Liver (tissue), 9 donors: ENCODE measurements around the gene MYO9A. TPM values are rescaled to one million over a fixed set of nuclear protein-coding genes. Genes with fewer than 3 reads are reported as not detected.

Source experiments
- DNase-seq: peaks from one replicate; pipeline ENCODE4 v3.0.0-alpha.2; 2017; ENCODE audit warnings: low spot score
- H3K27ac ChIP-seq, 2 donors: one replicate each; pipeline ENCODE4 v1.7.0; 2013; ENCODE audit warnings: inconsistent platforms in 2 of 2, low read length in 2 of 2, control low read depth in 1 of 2, low read depth in 1 of 2, mild to moderate bottlenecking in 1 of 2
- H3K27me3 ChIP-seq, 4 donors: one replicate each; pipeline versions ENCODE4 v1.6.1 to v1.7.0; 2013; ENCODE audit warnings: low read length in 3 of 4, inconsistent platforms in 1 of 4, mild to moderate bottlenecking in 1 of 4, moderate library complexity in 1 of 4; ENCODE audit not compliant: control insufficient read depth in 4 of 4, insufficient read depth in 4 of 4
- H3K36me3 ChIP-seq, 4 donors: one replicate each; pipeline versions ENCODE4 v1.6.1 to v1.7.0; 2013; ENCODE audit warnings: low read length in 3 of 4, mild to moderate bottlenecking in 3 of 4, low read depth in 1 of 4, moderate library complexity in 1 of 4; ENCODE audit not compliant: control insufficient read depth in 4 of 4, insufficient read depth in 3 of 4
- H3K4me1 ChIP-seq, 4 donors: one replicate each; pipeline versions ENCODE4 v1.6.1 to v1.7.0; 2013; ENCODE audit warnings: low read length in 3 of 4, mild to moderate bottlenecking in 3 of 4, moderate library complexity in 1 of 4; ENCODE audit not compliant: control insufficient read depth in 4 of 4, insufficient read depth in 4 of 4
- H3K4me3 ChIP-seq, 3 donors: one replicate each; pipeline versions ENCODE4 v1.6.1 to v1.7.0; 2013; ENCODE audit warnings: low read length in 3 of 3, control low read depth in 1 of 3, low read depth in 1 of 3, mild to moderate bottlenecking in 1 of 3
- H3K9ac ChIP-seq, 2 donors: one replicate each; pipeline ENCODE4 v1.7.0; 2013; ENCODE audit warnings: low read length in 2 of 2, mild to moderate bottlenecking in 2 of 2, moderate library complexity in 2 of 2, control low read depth in 1 of 2, low read depth in 1 of 2
- H3K9me3 ChIP-seq, 4 donors: one replicate each; pipeline versions ENCODE4 v1.6.1 to v1.7.0; 2013; ENCODE audit warnings: low read length in 3 of 4; ENCODE audit not compliant: control insufficient read depth in 4 of 4
- EGR1 ChIP-seq, 2 donors: IDR thresholded peaks; 2 replicates each; pipeline ENCODE4 v1.6.1; 2016 to 2018; ENCODE audit warnings: antibody characterized with exemption in 2 of 2, low read depth in 2 of 2
- FOXA1 ChIP-seq: IDR thresholded peaks from 2 replicates; pipeline ENCODE4 v1.6.1; 2016; ENCODE audit warnings: antibody characterized with exemption
- FOXA2 ChIP-seq: IDR thresholded peaks from 2 replicates; pipeline ENCODE4 v1.6.1; 2016; ENCODE audit warnings: antibody characterized with exemption
- GABPA ChIP-seq, 2 donors: IDR thresholded peaks in 1 of 2; conservative IDR thresholded peaks in 1 of 2; 2 replicates each; pipeline ENCODE4 v1.6.1; 2016; ENCODE audit warnings: antibody characterized with exemption in 2 of 2, mild to moderate bottlenecking in 1 of 2, moderate library complexity in 1 of 2
- HNF4A ChIP-seq, 2 donors: conservative IDR thresholded peaks; 2 replicates each; pipeline ENCODE4 v1.6.1; 2016; ENCODE audit warnings: antibody characterized with exemption in 2 of 2, mild to moderate bottlenecking in 2 of 2
- HNF4G ChIP-seq: IDR thresholded peaks from 2 replicates; pipeline ENCODE4 v1.6.1; 2016; ENCODE audit warnings: antibody characterized with exemption
- JUND ChIP-seq, 2 donors: IDR thresholded peaks; 2 replicates each; pipeline ENCODE4 v1.6.1; 2016; ENCODE audit warnings: antibody characterized with exemption in 2 of 2
- RAD21 ChIP-seq, 2 donors: IDR thresholded peaks; 2 replicates each; pipeline ENCODE4 v1.6.1; 2016; ENCODE audit warnings: antibody characterized with exemption in 2 of 2, mild to moderate bottlenecking in 2 of 2
- RXRA ChIP-seq, 2 donors: IDR thresholded peaks; 2 replicates each; pipeline ENCODE4 v1.6.1; 2017 to 2018; ENCODE audit warnings: antibody characterized with exemption in 2 of 2, mild to moderate bottlenecking in 1 of 2
- SP1 ChIP-seq: IDR thresholded peaks from 2 replicates; pipeline ENCODE4 v1.6.1; 2018; ENCODE audit warnings: antibody characterized with exemption, mild to moderate bottlenecking
- YY1 ChIP-seq: IDR thresholded peaks from 2 replicates; pipeline ENCODE4 v1.6.1; 2016; ENCODE audit warnings: antibody characterized with exemption, mild to moderate bottlenecking
- WGBS: extraction: QIAGEN DNeasy Blood & Tissue Kit; methylation state at CpG from one replicate; pipeline ENCODE4 v1.1.7; 2013; 5-methylcytosine and 5-hydroxymethylcytosine counted together
- polyA plus RNA-seq, 2 donors: library from polyadenylated mRNA; stranded (reverse) in 1 of 2; unstranded in 1 of 2; fragments of 200-250 nt in 1 of 2; fragments of >200 nt in 1 of 2; fragmentation: Nextera tagmentation in 1 of 2; extraction: Ambion mirVana in 1 of 2; gene quantifications; one replicate each; pipeline versions ENCODE4 v1.2.1 to v1.2.3, GENCODE V29; 2013 to 2015
- total RNA-seq, 2 donors: library from RNA; depleted of rRNA; stranded (reverse); fragments of >200 nt; gene quantifications; one replicate each; pipeline ENCODE4 v1.2.3, GENCODE V29; 2014
- TF ChIP-seq, protein P1 (sequence below): IDR thresholded peaks from 2 replicates; pipeline ENCODE4 v1.6.1; 2016; ENCODE audit warnings: antibody characterized with exemption
- TF ChIP-seq, protein P2 (sequence below): IDR thresholded peaks from 2 replicates; pipeline ENCODE4 v1.6.1; 2016; ENCODE audit warnings: antibody characterized with exemption
- TF ChIP-seq, protein P3 (sequence below): IDR thresholded peaks from 2 replicates; pipeline ENCODE4 v1.6.1; 2016; ENCODE audit warnings: antibody characterized with exemption, mild to moderate bottlenecking
- donor health status: healthy.
- donor health status: healthy.
- donor health status: healthy.
- donor health status: healthy.
- donor health status: healthy.

Gene MYO9A
- total and polyA plus RNA-seq, 4 donors, result 1.4 to 14.9 (median 8.4) TPM

DNA sequence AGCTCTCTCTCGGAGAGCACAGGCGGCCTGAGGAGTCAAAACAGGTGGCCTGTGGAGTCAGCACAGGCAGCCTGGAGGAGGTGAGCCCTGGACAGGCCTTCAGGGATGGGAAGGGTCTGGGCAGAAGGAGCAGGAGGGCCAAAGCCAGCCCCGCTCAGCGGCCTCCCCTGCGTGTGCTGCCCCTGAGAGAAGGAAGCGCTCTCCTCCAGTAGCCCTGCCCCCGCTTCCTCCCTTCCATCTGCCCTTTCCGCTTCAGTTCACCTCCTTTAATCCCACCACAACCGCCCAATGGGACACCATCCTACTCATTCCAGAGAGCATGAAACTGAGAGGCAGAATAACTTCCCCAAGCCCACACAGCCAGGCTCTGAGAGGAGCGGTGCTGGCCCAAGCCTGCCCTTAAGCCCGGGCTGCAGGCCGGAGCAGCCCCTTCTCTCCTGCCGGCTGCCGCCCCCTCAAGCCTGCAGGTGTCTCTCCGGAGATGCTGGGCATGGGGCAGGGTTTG, 310.8 kb downstream of the MYO9A start:
- Histone ChIP-seq H3K27me3 (peaks cover 0 to 4% (median 2%) of the 10 kb centered on the region in 4 donors), H3K9me3 (no peaks in the 10 kb centered on the region), H3K36me3 (no peaks in the 10 kb centered on the region), H3K27ac (no peak overlapping the region), H3K4me3 (no peak overlapping the region), H3K4me1 (no peaks in the 10 kb centered on the region), H3K9ac (no peak overlapping the region)
- WGBS, result 75% methylated on average over 15 of the region's 15 CpGs
- DNase-seq, result no peak
- no peak for TF ChIP-seq YY1
- no peak for TF ChIP-seq RAD21 (IDR thresholded peaks at IDR 0.05)
- TF ChIP-seq GABPA (IDR thresholded peaks at IDR 0.05 in 1 of 2, conservative IDR thresholded peaks at IDR 0.05 in 1 of 2), result no peak
- no peak for TF ChIP-seq RXRA (IDR thresholded peaks at IDR 0.05)
- TF ChIP-seq FOXA2, result no peak
- TF ChIP-seq, protein P1, sequence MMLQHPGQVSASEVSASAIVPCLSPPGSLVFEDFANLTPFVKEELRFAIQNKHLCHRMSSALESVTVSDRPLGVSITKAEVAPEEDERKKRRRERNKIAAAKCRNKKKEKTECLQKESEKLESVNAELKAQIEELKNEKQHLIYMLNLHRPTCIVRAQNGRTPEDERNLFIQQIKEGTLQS, result no peak
- TF ChIP-seq EGR1 (IDR thresholded peaks at IDR 0.05; ENCODE audit: low read depth in 2 of 2), result no peak
- no peak for TF ChIP-seq FOXA1
- TF ChIP-seq, protein P2, sequence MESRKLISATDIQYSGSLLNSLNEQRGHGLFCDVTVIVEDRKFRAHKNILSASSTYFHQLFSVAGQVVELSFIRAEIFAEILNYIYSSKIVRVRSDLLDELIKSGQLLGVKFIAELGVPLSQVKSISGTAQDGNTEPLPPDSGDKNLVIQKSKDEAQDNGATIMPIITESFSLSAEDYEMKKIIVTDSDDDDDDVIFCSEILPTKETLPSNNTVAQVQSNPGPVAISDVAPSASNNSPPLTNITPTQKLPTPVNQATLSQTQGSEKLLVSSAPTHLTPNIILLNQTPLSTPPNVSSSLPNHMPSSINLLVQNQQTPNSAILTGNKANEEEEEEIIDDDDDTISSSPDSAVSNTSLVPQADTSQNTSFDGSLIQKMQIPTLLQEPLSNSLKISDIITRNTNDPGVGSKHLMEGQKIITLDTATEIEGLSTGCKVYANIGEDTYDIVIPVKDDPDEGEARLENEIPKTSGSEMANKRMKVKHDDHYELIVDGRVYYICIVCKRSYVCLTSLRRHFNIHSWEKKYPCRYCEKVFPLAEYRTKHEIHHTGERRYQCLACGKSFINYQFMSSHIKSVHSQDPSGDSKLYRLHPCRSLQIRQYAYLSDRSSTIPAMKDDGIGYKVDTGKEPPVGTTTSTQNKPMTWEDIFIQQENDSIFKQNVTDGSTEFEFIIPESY, result no peak
- TF ChIP-seq SP1, result no peak
- TF ChIP-seq HNF4G, result no peak
- no peak for TF ChIP-seq HNF4A (conservative IDR thresholded peaks at IDR 0.05)
- no peak for TF ChIP-seq JUND (IDR thresholded peaks at IDR 0.05)

DNA sequence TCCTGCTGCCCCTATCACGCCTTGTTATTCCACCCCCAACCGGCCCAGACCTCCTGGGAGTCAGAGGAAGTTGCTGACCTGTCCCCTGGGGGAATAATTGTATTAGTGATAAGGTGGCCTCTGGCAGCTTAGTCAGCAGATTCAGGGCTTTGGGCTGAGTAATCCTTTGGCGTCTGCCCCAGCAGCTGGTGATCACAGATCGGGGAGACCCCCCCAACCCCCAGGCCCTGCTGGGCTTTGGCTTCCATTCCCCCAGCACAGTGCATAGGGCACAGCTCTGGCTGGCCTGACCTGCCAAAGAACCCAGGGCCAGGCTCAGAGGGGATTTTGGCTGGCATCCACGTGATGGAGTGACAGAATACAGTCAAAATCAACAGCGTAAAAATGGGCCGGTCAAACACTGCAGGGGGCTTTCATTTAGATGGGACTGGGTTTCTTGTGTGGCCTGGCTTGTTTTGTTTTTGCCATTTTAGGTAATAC, 311.5 kb downstream of the MYO9A start:
- DNase-seq, result no peak
- Histone ChIP-seq H3K36me3 (no peaks in the 10 kb centered on the region), H3K9me3 (no peaks in the 10 kb centered on the region), H3K4me1 (no peaks in the 10 kb centered on the region), H3K27ac (no peak overlapping the region), H3K4me3 (no peak overlapping the region), H3K27me3 (peaks cover 0 to 4% (median 2%) of the 10 kb centered on the region in 4 donors), H3K9ac (no peak overlapping the region)
- TF ChIP-seq EGR1 (IDR thresholded peaks at IDR 0.05; ENCODE audit: low read depth in 2 of 2) (no peak), HNF4A (conservative IDR thresholded peaks at IDR 0.05) (no peak), FOXA1 (no peak), FOXA2 (no peak), SP1 (no peak), HNF4G (no peak)
- TF ChIP-seq, protein P3, sequence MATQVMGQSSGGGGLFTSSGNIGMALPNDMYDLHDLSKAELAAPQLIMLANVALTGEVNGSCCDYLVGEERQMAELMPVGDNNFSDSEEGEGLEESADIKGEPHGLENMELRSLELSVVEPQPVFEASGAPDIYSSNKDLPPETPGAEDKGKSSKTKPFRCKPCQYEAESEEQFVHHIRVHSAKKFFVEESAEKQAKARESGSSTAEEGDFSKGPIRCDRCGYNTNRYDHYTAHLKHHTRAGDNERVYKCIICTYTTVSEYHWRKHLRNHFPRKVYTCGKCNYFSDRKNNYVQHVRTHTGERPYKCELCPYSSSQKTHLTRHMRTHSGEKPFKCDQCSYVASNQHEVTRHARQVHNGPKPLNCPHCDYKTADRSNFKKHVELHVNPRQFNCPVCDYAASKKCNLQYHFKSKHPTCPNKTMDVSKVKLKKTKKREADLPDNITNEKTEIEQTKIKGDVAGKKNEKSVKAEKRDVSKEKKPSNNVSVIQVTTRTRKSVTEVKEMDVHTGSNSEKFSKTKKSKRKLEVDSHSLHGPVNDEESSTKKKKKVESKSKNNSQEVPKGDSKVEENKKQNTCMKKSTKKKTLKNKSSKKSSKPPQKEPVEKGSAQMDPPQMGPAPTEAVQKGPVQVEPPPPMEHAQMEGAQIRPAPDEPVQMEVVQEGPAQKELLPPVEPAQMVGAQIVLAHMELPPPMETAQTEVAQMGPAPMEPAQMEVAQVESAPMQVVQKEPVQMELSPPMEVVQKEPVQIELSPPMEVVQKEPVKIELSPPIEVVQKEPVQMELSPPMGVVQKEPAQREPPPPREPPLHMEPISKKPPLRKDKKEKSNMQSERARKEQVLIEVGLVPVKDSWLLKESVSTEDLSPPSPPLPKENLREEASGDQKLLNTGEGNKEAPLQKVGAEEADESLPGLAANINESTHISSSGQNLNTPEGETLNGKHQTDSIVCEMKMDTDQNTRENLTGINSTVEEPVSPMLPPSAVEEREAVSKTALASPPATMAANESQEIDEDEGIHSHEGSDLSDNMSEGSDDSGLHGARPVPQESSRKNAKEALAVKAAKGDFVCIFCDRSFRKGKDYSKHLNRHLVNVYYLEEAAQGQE, result no peak
- TF ChIP-seq, protein P1, result no peak
- whole genome bisulfite sequencing, result 44% methylated on average over 7 of the region's 7 CpGs
